HFF-Myc (cell line): ENCODE data around the gene ECHDC1.

Experiments
- DNase-seq: peaks from one replicate; pipeline ENCODE4 v3.0.0-alpha.2; 2011; ENCODE audit warnings: low read depth; ENCODE audit errors: extremely low read depth
- H3K4me3 ChIP-seq: replicated peaks from 2 replicates; pipeline ENCODE4 v1.5.1; 2011; ENCODE audit warnings: low read depth, mild to moderate bottlenecking, control low read depth, low read length
- CTCF ChIP-seq: IDR thresholded peaks from 2 replicates; pipeline ENCODE4 v1.5.1; 2012; ENCODE audit warnings: mild to moderate bottlenecking, low read depth, low read length, control low read depth; ENCODE audit errors: missing control alignments

The ECHDC1 gene

GRCh38 chr6:127352524-127352923 lies 9.1 kb upstream of the ECHDC1 start:
- no peak for TF ChIP-seq CTCF
- no peak overlapping the region for H3K4me3 ChIP-seq
- DNase-seq = no peak

DNA sequence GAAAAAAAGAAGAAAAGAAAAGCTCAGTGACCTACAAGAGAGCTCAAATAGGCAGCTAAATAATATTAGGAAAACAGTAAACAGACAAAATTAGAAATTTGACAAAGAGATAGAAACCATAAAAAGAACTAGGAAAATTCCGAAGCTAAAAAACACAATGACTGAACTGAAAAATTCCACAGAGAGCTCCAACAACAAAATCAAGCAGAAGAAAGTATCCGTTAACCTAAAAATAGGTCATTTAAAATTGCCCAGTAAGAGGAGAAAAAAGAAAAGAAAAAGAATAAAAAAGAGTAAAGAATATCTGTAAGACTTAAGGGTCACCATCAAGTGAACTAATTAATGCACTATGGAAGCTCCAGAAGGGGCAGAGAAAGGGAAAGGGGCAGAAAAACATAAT lies 6.6 kb upstream of the ECHDC1 start:
- H3K4me3 ChIP-seq = no peak overlapping the region
- DNase-seq = no peak

GRCh38 chr6:127348028-127348661 lies 4.7 kb upstream of the ECHDC1 start:
- no peak for DNase-seq

More for the DNA sequence above, 6.6 kb upstream of the ECHDC1 start:
- no peak for TF ChIP-seq CTCF

GRCh38 chr6:127347178-127347577 lies 3.8 kb upstream of the ECHDC1 start:
- no peak for DNase-seq
- H3K4me3 ChIP-seq = no peak overlapping the region
- no peak for TF ChIP-seq CTCF

More at GRCh38 chr6:127348028-127348661, 4.7 kb upstream of the ECHDC1 start:
- no peak overlapping the region for H3K4me3 ChIP-seq
- TF ChIP-seq CTCF = no peak

- no peak overlapping the region for H3K4me3 ChIP-seq
- DNase-seq = no peak
- TF ChIP-seq CTCF = no peak
Observed at GRCh38 chr6:127345521-127345920, 2.1 kb upstream of the ECHDC1 start.

DNA sequence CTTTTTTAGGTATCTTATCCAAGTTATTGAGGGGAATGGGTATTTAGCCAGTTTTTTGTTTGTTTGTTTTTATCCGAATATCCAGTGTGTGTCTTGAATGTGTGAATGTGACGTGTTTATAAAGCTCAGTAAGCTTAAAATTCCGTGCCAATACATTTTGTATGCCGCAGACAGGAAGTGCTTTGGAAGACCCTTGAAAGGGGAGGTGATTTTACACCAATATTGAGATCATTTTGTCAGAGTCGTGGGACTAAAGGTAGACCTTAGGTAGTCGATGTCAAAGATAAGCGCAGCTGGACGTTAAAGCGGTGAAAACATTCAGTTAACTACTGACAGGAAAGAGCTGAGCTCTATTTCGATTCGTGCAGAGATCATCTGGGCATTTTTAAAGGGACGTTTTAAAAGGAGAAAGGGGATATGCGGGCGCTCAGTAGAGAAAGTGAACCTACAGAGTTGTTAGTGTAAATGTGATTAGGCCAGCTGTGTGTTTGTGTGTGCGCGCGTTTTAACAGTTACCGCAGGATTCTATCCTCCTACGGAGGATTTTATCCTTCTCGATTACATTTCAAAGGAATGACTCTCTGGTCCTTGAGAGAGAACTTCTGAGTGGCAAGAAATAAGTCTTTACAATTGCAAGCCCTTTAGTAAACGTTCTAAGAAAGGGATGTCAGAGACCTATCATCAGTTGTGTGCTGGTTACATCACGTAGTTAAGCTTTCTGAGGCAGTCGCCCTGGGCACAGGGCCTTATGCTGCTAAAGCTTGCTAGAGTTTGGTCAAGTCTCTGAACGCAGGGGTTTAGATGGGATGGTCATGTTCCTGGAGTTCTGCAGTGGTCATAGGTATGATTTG lies 625 bp upstream of the ECHDC1 start:
- peak overlapping the region; percentile 92 for H3K4me3 ChIP-seq
- DNase-seq = no peak
- TF ChIP-seq CTCF = no peak
